ENCODE measurements around the gene C3orf38. TPM values are rescaled to one million over a fixed set of nuclear protein-coding genes. Genes with fewer than 3 reads are reported as not detected.
A peak's percentile ranks its signal among the peaks of the same experiment; 100 is the strongest.

Gene C3orf38
- 20.6 and 25.0 TPM in 2 replicates for polyA plus RNA-seq (2011; rRNA removed)
- polyA plus RNA-seq (2012; cell fraction: cytosol; rRNA removed), result 4.5 and 4.6 TPM in 2 replicates
- polyA plus RNA-seq (2012; cell fraction: nucleus; rRNA removed), result 1.8 and 2.3 TPM in 2 replicates
- polyA plus RNA-seq (2017; fragmentation: RNase III; extraction: RNeasy Plus Mini Kit Qiagen cat#74134 plus additional on column Dnase treatment), result 16.9 to 18.5 TPM (median 18.2 TPM) in 3 replicates
- 13.7 and 18.3 TPM in 2 replicates for polyA minus RNA-seq (2011; rRNA and poly(A)+ RNA removed)

DNA sequence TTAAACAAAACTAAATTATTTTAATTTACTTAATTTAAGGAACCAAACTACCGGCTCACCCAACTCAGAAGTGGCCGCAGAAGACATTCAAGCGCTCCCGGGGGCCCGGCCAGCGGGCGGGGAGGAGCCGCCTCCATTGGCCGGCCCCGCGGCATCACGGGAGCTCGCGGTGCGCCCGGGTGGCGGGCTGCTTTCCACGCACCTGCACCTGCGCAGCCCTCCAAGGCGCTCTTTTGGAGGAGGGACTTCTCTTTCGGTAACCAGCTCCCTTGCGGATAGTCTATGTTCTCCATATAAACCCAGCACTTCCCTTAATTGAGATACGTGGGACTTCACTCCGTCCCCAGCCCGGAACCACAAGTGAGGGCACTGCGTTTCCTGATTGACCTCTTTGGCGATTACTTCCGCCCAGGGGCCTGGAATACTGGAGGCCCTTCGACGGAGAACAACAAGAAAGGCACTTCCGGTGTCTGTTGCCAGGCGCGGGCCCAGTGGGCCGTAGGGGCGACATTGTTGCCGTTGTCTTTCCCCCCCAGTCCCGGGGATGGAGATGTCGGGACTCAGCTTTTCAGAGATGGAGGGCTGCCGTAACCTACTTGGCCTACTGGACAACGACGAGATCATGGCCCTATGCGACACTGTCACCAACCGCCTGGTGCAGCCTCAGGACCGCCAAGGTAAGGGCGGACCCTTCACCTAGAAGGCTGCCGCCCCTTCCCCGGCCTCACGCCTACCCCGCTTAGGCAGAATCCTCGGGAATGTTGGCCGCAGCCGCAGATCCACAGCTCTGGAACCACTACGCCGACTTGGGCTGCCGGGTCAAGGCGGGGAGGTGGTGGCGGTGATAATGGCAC, at the start of gene C3orf38:
TSS of gene C3orf38 (plus strand) at position 451 of the 854 bp plus-strand sequence. CDS start at position 545, 94 bp downstream.
- WGBS (ENCODE audit: missing lambda C conversion rate), result under 1% methylated on average over 45 of the region's 57 CpGs
- POLR2A ChIA-PET, result interaction anchor here (0.6 to 1.8 kb wide), 4 partner anchors 91 to 957 kb away, joined by 3 to 9 read pairs (median 4); partner anchors contain the start of genes CGGBP1 and CHMP2B
- FAIRE-seq, result peak; percentile 46
- TF ChIP-seq GATA3 (IDR thresholded peaks at IDR 0.05; ENCODE audit: borderline replicate concordance) (no peak; the same call in 1 of the 2 replicates), CHD4 (IDR thresholded peaks at IDR 0.05; ENCODE audit: borderline replicate concordance) (no peak), MAZ (IDR thresholded peaks at IDR 0.05; ENCODE audit: borderline replicate concordance, low read depth, low read length) (peak; percentile 60; the same call in 1 of the 2 replicates), PHF8 (IDR thresholded peaks at IDR 0.05; ENCODE audit: borderline replicate concordance, low read depth) (peak; percentile 88), FOSL2 (IDR thresholded peaks at IDR 0.05) (no peak), FOSL2 (CRISPR knock-in tag; IDR thresholded peaks at IDR 0.05) (peak; percentile 30; the same call in 1 of the 2 replicates), POLR2A (IDR thresholded peaks at IDR 0.05; ENCODE audit: low read length) (peak; percentile 65), KDM5A (IDR thresholded peaks at IDR 0.05) (peak; percentile 82; the same call in 1 of the 2 replicates), CHD2 (IDR thresholded peaks at IDR 0.05; ENCODE audit: low read length, partially characterized antibody) (peak; percentile 23), RFX5 (IDR thresholded peaks at IDR 0.05) (0 out of 2 replicates have a peak, but pooled peaks have one; percentile 49), HOXB5 (CRISPR knock-in tag; IDR thresholded peaks at IDR 0.05) (peak; percentile 45; the same call in 1 of the 2 replicates), JUN (IDR thresholded peaks at IDR 0.05) (peak; percentile 91 to 93), TP53 (CRISPR knock-in tag; IDR thresholded peaks at IDR 0.05) (0 out of 2 replicates have a peak, but pooled peaks have one; percentile 6), EHF (CRISPR knock-in tag; IDR thresholded peaks at IDR 0.05) (0 out of 2 replicates have a peak, but pooled peaks have one; percentile 58), HOXA7 (CRISPR knock-in tag; IDR thresholded peaks at IDR 0.05) (no peak), TFCP2L1 (CRISPR knock-in tag; IDR thresholded peaks at IDR 0.05) (no peak)
- TF ChIP-seq, protein P1, sequence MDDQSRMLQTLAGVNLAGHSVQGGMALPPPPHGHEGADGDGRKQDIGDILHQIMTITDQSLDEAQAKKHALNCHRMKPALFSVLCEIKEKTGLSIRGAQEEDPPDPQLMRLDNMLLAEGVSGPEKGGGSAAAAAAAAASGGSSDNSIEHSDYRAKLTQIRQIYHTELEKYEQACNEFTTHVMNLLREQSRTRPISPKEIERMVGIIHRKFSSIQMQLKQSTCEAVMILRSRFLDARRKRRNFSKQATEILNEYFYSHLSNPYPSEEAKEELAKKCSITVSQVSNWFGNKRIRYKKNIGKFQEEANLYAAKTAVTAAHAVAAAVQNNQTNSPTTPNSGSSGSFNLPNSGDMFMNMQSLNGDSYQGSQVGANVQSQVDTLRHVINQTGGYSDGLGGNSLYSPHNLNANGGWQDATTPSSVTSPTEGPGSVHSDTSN (IDR thresholded peaks at IDR 0.05), result 0 out of 2 replicates have a peak, but pooled peaks have one; percentile 33
- TF ChIP-seq, protein P2, sequence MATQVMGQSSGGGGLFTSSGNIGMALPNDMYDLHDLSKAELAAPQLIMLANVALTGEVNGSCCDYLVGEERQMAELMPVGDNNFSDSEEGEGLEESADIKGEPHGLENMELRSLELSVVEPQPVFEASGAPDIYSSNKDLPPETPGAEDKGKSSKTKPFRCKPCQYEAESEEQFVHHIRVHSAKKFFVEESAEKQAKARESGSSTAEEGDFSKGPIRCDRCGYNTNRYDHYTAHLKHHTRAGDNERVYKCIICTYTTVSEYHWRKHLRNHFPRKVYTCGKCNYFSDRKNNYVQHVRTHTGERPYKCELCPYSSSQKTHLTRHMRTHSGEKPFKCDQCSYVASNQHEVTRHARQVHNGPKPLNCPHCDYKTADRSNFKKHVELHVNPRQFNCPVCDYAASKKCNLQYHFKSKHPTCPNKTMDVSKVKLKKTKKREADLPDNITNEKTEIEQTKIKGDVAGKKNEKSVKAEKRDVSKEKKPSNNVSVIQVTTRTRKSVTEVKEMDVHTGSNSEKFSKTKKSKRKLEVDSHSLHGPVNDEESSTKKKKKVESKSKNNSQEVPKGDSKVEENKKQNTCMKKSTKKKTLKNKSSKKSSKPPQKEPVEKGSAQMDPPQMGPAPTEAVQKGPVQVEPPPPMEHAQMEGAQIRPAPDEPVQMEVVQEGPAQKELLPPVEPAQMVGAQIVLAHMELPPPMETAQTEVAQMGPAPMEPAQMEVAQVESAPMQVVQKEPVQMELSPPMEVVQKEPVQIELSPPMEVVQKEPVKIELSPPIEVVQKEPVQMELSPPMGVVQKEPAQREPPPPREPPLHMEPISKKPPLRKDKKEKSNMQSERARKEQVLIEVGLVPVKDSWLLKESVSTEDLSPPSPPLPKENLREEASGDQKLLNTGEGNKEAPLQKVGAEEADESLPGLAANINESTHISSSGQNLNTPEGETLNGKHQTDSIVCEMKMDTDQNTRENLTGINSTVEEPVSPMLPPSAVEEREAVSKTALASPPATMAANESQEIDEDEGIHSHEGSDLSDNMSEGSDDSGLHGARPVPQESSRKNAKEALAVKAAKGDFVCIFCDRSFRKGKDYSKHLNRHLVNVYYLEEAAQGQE (IDR thresholded peaks at IDR 0.05), result peak; percentile 22; the same call in 1 of the 2 replicates
- TF ChIP-seq, protein P3, sequence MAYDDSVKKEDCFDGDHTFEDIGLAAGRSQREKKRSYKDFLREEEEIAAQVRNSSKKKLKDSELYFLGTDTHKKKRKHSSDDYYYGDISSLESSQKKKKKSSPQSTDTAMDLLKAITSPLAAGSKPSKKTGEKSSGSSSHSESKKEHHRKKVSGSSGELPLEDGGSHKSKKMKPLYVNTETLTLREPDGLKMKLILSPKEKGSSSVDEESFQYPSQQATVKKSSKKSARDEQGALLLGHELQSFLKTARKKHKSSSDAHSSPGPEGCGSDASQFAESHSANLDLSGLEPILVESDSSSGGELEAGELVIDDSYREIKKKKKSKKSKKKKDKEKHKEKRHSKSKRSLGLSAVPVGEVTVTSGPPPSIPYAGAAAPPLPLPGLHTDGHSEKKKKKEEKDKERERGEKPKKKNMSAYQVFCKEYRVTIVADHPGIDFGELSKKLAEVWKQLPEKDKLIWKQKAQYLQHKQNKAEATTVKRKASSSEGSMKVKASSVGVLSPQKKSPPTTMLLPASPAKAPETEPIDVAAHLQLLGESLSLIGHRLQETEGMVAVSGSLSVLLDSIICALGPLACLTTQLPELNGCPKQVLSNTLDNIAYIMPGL (CRISPR knock-in tag; IDR thresholded peaks at IDR 0.05; ENCODE audit: borderline replicate concordance), result peak; percentile 59; the same call in 1 of the 2 replicates
- TF ChIP-seq, protein P4, sequence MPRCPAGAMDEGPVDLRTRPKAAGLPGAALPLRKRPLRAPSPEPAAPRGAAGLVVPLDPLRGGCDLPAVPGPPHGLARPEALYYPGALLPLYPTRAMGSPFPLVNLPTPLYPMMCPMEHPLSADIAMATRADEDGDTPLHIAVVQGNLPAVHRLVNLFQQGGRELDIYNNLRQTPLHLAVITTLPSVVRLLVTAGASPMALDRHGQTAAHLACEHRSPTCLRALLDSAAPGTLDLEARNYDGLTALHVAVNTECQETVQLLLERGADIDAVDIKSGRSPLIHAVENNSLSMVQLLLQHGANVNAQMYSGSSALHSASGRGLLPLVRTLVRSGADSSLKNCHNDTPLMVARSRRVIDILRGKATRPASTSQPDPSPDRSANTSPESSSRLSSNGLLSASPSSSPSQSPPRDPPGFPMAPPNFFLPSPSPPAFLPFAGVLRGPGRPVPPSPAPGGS (IDR thresholded peaks at IDR 0.05), result peak; percentile 81; the same call in 1 of the 3 replicates
- TF ChIP-seq, protein P5, sequence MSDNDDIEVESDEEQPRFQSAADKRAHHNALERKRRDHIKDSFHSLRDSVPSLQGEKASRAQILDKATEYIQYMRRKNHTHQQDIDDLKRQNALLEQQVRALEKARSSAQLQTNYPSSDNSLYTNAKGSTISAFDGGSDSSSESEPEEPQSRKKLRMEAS (IDR thresholded peaks at IDR 0.05), result peak; percentile 85
- TF ChIP-seq, protein P6, sequence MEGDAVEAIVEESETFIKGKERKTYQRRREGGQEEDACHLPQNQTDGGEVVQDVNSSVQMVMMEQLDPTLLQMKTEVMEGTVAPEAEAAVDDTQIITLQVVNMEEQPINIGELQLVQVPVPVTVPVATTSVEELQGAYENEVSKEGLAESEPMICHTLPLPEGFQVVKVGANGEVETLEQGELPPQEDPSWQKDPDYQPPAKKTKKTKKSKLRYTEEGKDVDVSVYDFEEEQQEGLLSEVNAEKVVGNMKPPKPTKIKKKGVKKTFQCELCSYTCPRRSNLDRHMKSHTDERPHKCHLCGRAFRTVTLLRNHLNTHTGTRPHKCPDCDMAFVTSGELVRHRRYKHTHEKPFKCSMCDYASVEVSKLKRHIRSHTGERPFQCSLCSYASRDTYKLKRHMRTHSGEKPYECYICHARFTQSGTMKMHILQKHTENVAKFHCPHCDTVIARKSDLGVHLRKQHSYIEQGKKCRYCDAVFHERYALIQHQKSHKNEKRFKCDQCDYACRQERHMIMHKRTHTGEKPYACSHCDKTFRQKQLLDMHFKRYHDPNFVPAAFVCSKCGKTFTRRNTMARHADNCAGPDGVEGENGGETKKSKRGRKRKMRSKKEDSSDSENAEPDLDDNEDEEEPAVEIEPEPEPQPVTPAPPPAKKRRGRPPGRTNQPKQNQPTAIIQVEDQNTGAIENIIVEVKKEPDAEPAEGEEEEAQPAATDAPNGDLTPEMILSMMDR (IDR thresholded peaks at IDR 0.05), result no peak
- TF ChIP-seq, protein P7, sequence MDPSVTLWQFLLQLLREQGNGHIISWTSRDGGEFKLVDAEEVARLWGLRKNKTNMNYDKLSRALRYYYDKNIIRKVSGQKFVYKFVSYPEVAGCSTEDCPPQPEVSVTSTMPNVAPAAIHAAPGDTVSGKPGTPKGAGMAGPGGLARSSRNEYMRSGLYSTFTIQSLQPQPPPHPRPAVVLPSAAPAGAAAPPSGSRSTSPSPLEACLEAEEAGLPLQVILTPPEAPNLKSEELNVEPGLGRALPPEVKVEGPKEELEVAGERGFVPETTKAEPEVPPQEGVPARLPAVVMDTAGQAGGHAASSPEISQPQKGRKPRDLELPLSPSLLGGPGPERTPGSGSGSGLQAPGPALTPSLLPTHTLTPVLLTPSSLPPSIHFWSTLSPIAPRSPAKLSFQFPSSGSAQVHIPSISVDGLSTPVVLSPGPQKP (IDR thresholded peaks at IDR 0.05; ENCODE audit: low read depth, low read length), result no peak
- TF ChIP-seq, protein P8, sequence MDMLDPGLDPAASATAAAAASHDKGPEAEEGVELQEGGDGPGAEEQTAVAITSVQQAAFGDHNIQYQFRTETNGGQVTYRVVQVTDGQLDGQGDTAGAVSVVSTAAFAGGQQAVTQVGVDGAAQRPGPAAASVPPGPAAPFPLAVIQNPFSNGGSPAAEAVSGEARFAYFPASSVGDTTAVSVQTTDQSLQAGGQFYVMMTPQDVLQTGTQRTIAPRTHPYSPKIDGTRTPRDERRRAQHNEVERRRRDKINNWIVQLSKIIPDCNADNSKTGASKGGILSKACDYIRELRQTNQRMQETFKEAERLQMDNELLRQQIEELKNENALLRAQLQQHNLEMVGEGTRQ (IDR thresholded peaks at IDR 0.05), result no peak

More for the DNA sequence above, at the start of gene C3orf38:
- Histone ChIP-seq H3K4me2 (peak within 1 kb of the TSS; percentile 81), H3K4me3 (peak within 1 kb of the TSS; percentile 68), H3K27ac (peak within 1 kb of the TSS; percentile 91 to 96), H3K4me1 (peaks cover 14% of the 10 kb centered on the region; the same call in 2 of the 3 replicates), H3K9me3 (no peaks in the 10 kb centered on the region)
- DNase-seq (ENCODE audit: low read depth in 1 of 2, low spot score in 1 of 2) (peak; percentile 85 to 97), ATAC-seq (peak; percentile 97 to 99)
- CTCF ChIA-PET, result interaction anchor here (1.3 to 2.3 kb wide), 3 partner anchors 17 to 36 kb away, joined by 4 to 11 read pairs (median 7); no protein-coding TSS in a partner anchor

Data from A549 (cell line).